MCF 10A (cell line): ENCODE results near the gene SYCP2L. TPM values are rescaled to one million over a fixed set of nuclear protein-coding genes. Genes with fewer than 3 reads are reported as not detected.
"Not testable (repeated sequence)": the region's sequence is repeated elsewhere in the genome, so short reads cannot be mapped to it uniquely, and the experiment has no call there.

Experiments used
- BruUV-seq: library from RNA; stranded (reverse); fragments of 400-500 nt; replicated peaks from 2 replicates; lab custom pipeline; 2021; lab: Mats Ljungman, UMichigan
- CTCF ChIA-PET: fragments of 300-600 bp; sonication (Branson Sonifier 250); formaldehyde crosslinking; extraction: SDS; loops from one replicate; lab custom pipeline; 2021; ENCODE audit warnings: antibody characterized with exemption, inconsistent platforms; lab: Yijun Ruan, JAX
- POLR2A ChIA-PET: fragments of 300-600, 350-650 bp; sonication (Branson Sonifier 250); formaldehyde crosslinking; extraction: SDS; loops from one replicate; lab custom pipeline; 2020; ENCODE audit warnings: antibody characterized with exemption, inconsistent platforms; lab: Yijun Ruan, JAX
- DNase-seq: peaks from one replicate; pipeline ENCODE4 v3.0.0-alpha.2; 2018; ENCODE audit not compliant: unreplicated experiment
- H3K27ac Mint-ChIP-seq: one replicate; pipeline ENCODE4 v1.8.0; 2022; ENCODE audit warnings: mild to moderate bottlenecking, low read depth, mixed read lengths; ENCODE audit not compliant: unreplicated experiment
- H3K27me3 Mint-ChIP-seq: one replicate; pipeline ENCODE4 v1.8.0; 2022; ENCODE audit warnings: mixed read lengths; ENCODE audit not compliant: insufficient read depth, unreplicated experiment
- H3K36me3 Mint-ChIP-seq: one replicate; pipeline ENCODE4 v1.8.0; 2022; ENCODE audit warnings: mild to moderate bottlenecking, moderate library complexity, mixed read lengths; ENCODE audit not compliant: insufficient read depth, unreplicated experiment
- H3K4me1 Mint-ChIP-seq: one replicate; pipeline ENCODE4 v1.8.0; 2022; ENCODE audit warnings: mixed read lengths; ENCODE audit not compliant: insufficient read depth, unreplicated experiment
- H3K4me3 Mint-ChIP-seq: one replicate; pipeline ENCODE4 v1.8.0; 2022; ENCODE audit warnings: mild to moderate bottlenecking, moderate library complexity, mixed read lengths; ENCODE audit not compliant: unreplicated experiment
- H3K9me3 Mint-ChIP-seq: one replicate; pipeline ENCODE4 v1.8.0; 2022; ENCODE audit warnings: mixed read lengths; ENCODE audit not compliant: unreplicated experiment
- CTCF ChIP-seq: fragments of 200-600 bp; IDR thresholded peaks from one replicate; pipeline ENCODE4 v1.8.0; 2022; ENCODE audit warnings: antibody characterized with exemption, mild to moderate bottlenecking; ENCODE audit not compliant: unreplicated experiment
- intact Hi-C: fragments of 100-400 bp; cut with micrococcal nuclease; formaldehyde crosslinking; loops from 2 replicates; pipeline ENCODE4 v1.14.1; 2022
- total RNA-seq: library from RNA; stranded (reverse); gene quantifications from 2 replicates; pipeline ENCODE4 v1.2.3, GENCODE V29; 2022

The SYCP2L gene
- total RNA-seq, 1 experiment from 2014 or later = not detected

- Mint-ChIP-seq H3K9me3 (no peaks in the 10 kb centered on the region), H3K36me3 (peaks cover 6% of the 10 kb centered on the region), H3K27me3 (no peaks in the 10 kb centered on the region), H3K4me1 (peaks cover 6% of the 10 kb centered on the region), H3K4me3 (no peak overlapping the region), H3K27ac (no peak overlapping the region)
- BruUV-seq = no TSS peak
- TF ChIP-seq CTCF = no peak
- CTCF ChIA-PET = no interaction called here
- POLR2A ChIA-PET = interaction anchor here (1.0 kb wide), 1 partner anchor 12 kb away, joined by 3 read pairs; no protein-coding TSS in a partner anchor
- intact Hi-C loops = no loop called here
- peak; percentile 31 for DNase-seq
Observed at GRCh38 chr6:10999994-11000393, 113.1 kb downstream of the SYCP2L start.

GRCh38 chr6:11002176-11002575 is 115.3 kb downstream of the SYCP2L start:
- no TSS peak for BruUV-seq
- no peak overlapping the region for H3K27ac Mint-ChIP-seq
- peaks cover 6% of the 10 kb centered on the region for H3K36me3 Mint-ChIP-seq
- no peaks in the 10 kb centered on the region for H3K9me3 Mint-ChIP-seq
- no peak overlapping the region for H3K4me3 Mint-ChIP-seq
- peaks cover 11% of the 10 kb centered on the region for H3K4me1 Mint-ChIP-seq
- TF ChIP-seq CTCF = no peak
- DNase-seq = no peak
- ChIA-PET POLR2A (no interaction called here), CTCF (no interaction called here)
- no peaks in the 10 kb centered on the region for H3K27me3 Mint-ChIP-seq
- intact Hi-C loops = no loop called here

- H3K27ac Mint-ChIP-seq, intact Hi-C loops, H3K9me3 Mint-ChIP-seq, CTCF ChIA-PET, POLR2A ChIA-PET, DNase-seq, BruUV-seq, H3K27me3 Mint-ChIP-seq, H3K36me3 Mint-ChIP-seq, H3K4me3 Mint-ChIP-seq: not testable (repeated sequence)
- H3K4me1 Mint-ChIP-seq = peaks cover 21% of the 10 kb centered on the region
Observed at GRCh38 chr6:11003297-11003696, 116.4 kb downstream of the SYCP2L start.

GRCh38 chr6:11006061-11006460 is 119.2 kb downstream of the SYCP2L start:
- no peak for DNase-seq
- Mint-ChIP-seq H3K27ac (no peak overlapping the region), H3K36me3 (peaks cover 6% of the 10 kb centered on the region), H3K4me1 (peaks cover 30% of the 10 kb centered on the region), H3K9me3 (no peaks in the 10 kb centered on the region), H3K27me3 (no peaks in the 10 kb centered on the region), H3K4me3 (no peak overlapping the region)
- intact Hi-C loops = no loop called here
- no TSS peak for BruUV-seq
- ChIA-PET POLR2A (no interaction called here), CTCF (interaction anchor here (0.6 to 1.8 kb wide), 3 partner anchors 52 to 1987 kb away, joined by 3 to 6 read pairs (median 3); no protein-coding TSS in a partner anchor)
- no peak for TF ChIP-seq CTCF
